K562 (cell line): ENCODE results near the gene WDR27. TPM values are rescaled to one million over a fixed set of nuclear protein-coding genes. Genes with fewer than 3 reads are reported as not detected.
A peak's percentile ranks its signal among the peaks of the same experiment; 100 is the strongest.

ENCODE experiments used
- ATAC-seq: fragments of 200-7000 bp; cut with Tn5 transposase; 3 replicates; pipeline ENCODE4 v1.9.1; 2020; ENCODE audit warnings: moderate library complexity
- BruUV-seq: library from RNA; stranded (reverse); fragments of 400-500 nt; replicated peaks from 2 replicates; lab custom pipeline; 2021; lab: Mats Ljungman, UMichigan
- CTCF ChIA-PET: fragments of 300-600 bp; formaldehyde crosslinking; extraction: SDS; loops from one replicate; lab custom pipeline; 2021; ENCODE audit warnings: low intra/inter-chr PET ratio; lab: Yijun Ruan, JAX
- POLR2A ChIA-PET: fragments of 300-600, 350-650 bp; sonication (Branson Sonifier 250); formaldehyde crosslinking; extraction: SDS; loops from one replicate; lab custom pipeline; 2021; ENCODE audit warnings: antibody characterized with exemption, inconsistent platforms; lab: Yijun Ruan, JAX
- DNase-seq, 4 experiments: peaks; one replicate each; pipeline versions ENCODE4 v3.0.0 to v3.0.0-alpha.2; 2011 to 2018; ENCODE audit warnings: low spot score in 3 of 4, mixed read lengths in 3 of 4; ENCODE audit errors: extremely low read depth in 1 of 4
- FAIRE-seq: peaks from 2 replicates; lab custom pipeline; 2011; peaks lifted over from hg19 to GRCh38; lab: Jason Lieb, UNC
- H2AFZ ChIP-seq: 2 replicates; pipeline ENCODE4 v1.6.0; 2011; ENCODE audit warnings: low read depth, low read length, control low read depth, inconsistent platforms
- H3K27ac ChIP-seq: fragments of 200-600 bp; 3 replicates; pipeline ENCODE4 v1.8.0; 2011; ENCODE audit warnings: low read depth, mild to moderate bottlenecking, control low read depth, inconsistent platforms, low read length, moderate library complexity, mixed read lengths; ENCODE audit errors: extremely low read depth
- H3K27me3 ChIP-seq, 2 experiments: fragments of 300-600 bp in 1 of 2; 2 replicates in 1 of 2; 3 replicates in 1 of 2; pipeline versions ENCODE4 v1.6.0 to v1.8.0; 2011; ENCODE audit warnings: inconsistent platforms in 2 of 2, low read length in 2 of 2, mild to moderate bottlenecking in 1 of 2, mixed read lengths in 1 of 2, moderate library complexity in 1 of 2; ENCODE audit not compliant: control insufficient read depth in 2 of 2, insufficient read depth in 2 of 2
- H3K36me3 ChIP-seq: fragments of 300-600 bp; 3 replicates; pipeline ENCODE4 v1.8.0; 2011; ENCODE audit warnings: mild to moderate bottlenecking, low read length, inconsistent platforms; ENCODE audit not compliant: control insufficient read depth, insufficient read depth
- H3K4me1 ChIP-seq, 2 experiments: fragments of 200-600 bp in 1 of 2; replicated peaks in 1 of 2; 2 replicates in 1 of 2; 3 replicates in 1 of 2; pipeline versions ENCODE4 v1.5.1 to v1.8.0; 2011; ENCODE audit warnings: inconsistent platforms in 2 of 2, low read length in 2 of 2, mild to moderate bottlenecking in 1 of 2, mixed read lengths in 1 of 2, moderate library complexity in 1 of 2; ENCODE audit not compliant: control insufficient read depth in 2 of 2, insufficient read depth in 2 of 2
- H3K4me2 ChIP-seq: 2 replicates; pipeline ENCODE4 v1.6.1; 2011; ENCODE audit warnings: low read length, control low read depth, inconsistent platforms, mixed read lengths; ENCODE audit not compliant: insufficient read depth
- H3K4me3 ChIP-seq: fragments of 200-600 bp; sonication (generic), shearing (Covaris generic); 2 replicates; pipeline ENCODE4 v1.5.1; 2016; ENCODE audit warnings: control low read depth, inconsistent platforms
- H3K79me2 ChIP-seq: fragments of 200-600 bp; 3 replicates; pipeline ENCODE4 v1.8.0; 2011; ENCODE audit warnings: low read length, inconsistent platforms; ENCODE audit not compliant: control insufficient read depth, insufficient read depth
- H3K9ac ChIP-seq, 2 experiments: 2 replicates each; pipeline versions ENCODE4 v1.6.0 to v1.6.1; 2011; ENCODE audit warnings: low read depth in 2 of 2, low read length in 2 of 2, control low read depth in 1 of 2, inconsistent platforms in 1 of 2, mild to moderate bottlenecking in 1 of 2, mixed read lengths in 1 of 2; ENCODE audit not compliant: insufficient read depth in 1 of 2
- H3K9me1 ChIP-seq: one replicate; pipeline ENCODE4 v1.6.0; 2011; ENCODE audit warnings: inconsistent platforms, mild to moderate bottlenecking, low read length, moderate library complexity; ENCODE audit not compliant: control insufficient read depth, insufficient read depth
- H3K9me3 ChIP-seq: replicated peaks from 2 replicates; pipeline ENCODE4 v1.5.1; 2011; ENCODE audit warnings: low read depth, low read length, inconsistent platforms; ENCODE audit not compliant: control insufficient read depth, insufficient read depth
- H4K20me1 ChIP-seq: replicated peaks from 2 replicates; pipeline ENCODE4 v1.6.1; 2011; ENCODE audit warnings: low read length, inconsistent platforms, mixed read lengths; ENCODE audit not compliant: control insufficient read depth, insufficient read depth
- C11orf30 ChIP-seq: fragments of 450-650 bp; IDR thresholded peaks from 2 replicates; pipeline ENCODE4 v1.6.1; 2016; ENCODE audit warnings: low read depth, mild to moderate bottlenecking
- CHCHD3 ChIP-seq: fragments of 250-450 bp; sonication (Bioruptor Pico); IDR thresholded peaks from 2 replicates; pipeline ENCODE4 v2.1.2; 2022; ENCODE audit warnings: mild to moderate bottlenecking
- FOXK2 ChIP-seq, 2 experiments: fragments of 450-650 bp; IDR thresholded peaks in 1 of 2; conservative IDR thresholded peaks in 1 of 2; 2 replicates each; pipeline ENCODE4 v1.6.1; 2016; ENCODE audit warnings: low read depth in 2 of 2, mild to moderate bottlenecking in 1 of 2
- KLF6 ChIP-seq: fragments of 250-450 bp; sonication (Bioruptor Pico); IDR thresholded peaks from 2 replicates; pipeline ENCODE4 v1.4.0; 2020; ENCODE audit warnings: mild to moderate bottlenecking, moderate library complexity, borderline replicate concordance
- POLR2H ChIP-seq: IDR thresholded peaks from 2 replicates; pipeline ENCODE4 v1.6.1; 2016; ENCODE audit warnings: missing genetic modification characterization, low read depth, mild to moderate bottlenecking, control low read depth, missing compliant biosample characterization, moderate library complexity
- REST ChIP-seq, 2 experiments: fragments of 450-650 bp; formaldehyde crosslinking in 1 of 2; IDR thresholded peaks; 2 replicates each; pipeline versions ENCODE4 v1.4.0 to v1.6.1; 2014 to 2020; ENCODE audit warnings: mild to moderate bottlenecking in 2 of 2, borderline replicate concordance in 1 of 2, low read depth in 1 of 2
- SUPT5H ChIP-seq: fragments of 450-650 bp; IDR thresholded peaks from 2 replicates; pipeline ENCODE4 v1.6.1; 2016
- THRB ChIP-seq: fragments of 450-650 bp; formaldehyde crosslinking; conservative IDR thresholded peaks from 2 replicates; pipeline ENCODE4 v1.4.0; 2022; ENCODE audit warnings: mild to moderate bottlenecking, missing genetic modification characterization
- TRIM28 ChIP-seq: fragments of 450-650 bp; IDR thresholded peaks from 2 replicates; pipeline ENCODE4 v1.6.1; 2017
- TSC22D4 ChIP-seq: fragments of 450-650 bp; IDR thresholded peaks from 2 replicates; pipeline ENCODE4 v1.6.1; 2016; ENCODE audit warnings: missing genetic modification characterization, missing biosample characterization, control low read depth
- ZNF165 ChIP-seq: fragments of 250-450 bp; sonication (Bioruptor Pico); IDR thresholded peaks from 2 replicates; pipeline ENCODE4 v1.4.0; 2020; ENCODE audit warnings: borderline replicate concordance
- ZNF184 ChIP-seq: sonication (generic); formaldehyde crosslinking; IDR thresholded peaks from 2 replicates; pipeline ENCODE4 v1.5.0; 2020; ENCODE audit warnings: missing genetic modification reagents
- ZNF316 ChIP-seq: fragments of 450-650 bp; IDR thresholded peaks from 2 replicates; pipeline ENCODE4 v1.6.1; 2016
- WGBS: fragments of 100-300 bp; shearing (Covaris generic); methylation state at CpG from one replicate; pipeline ENCODE4 v1.1.6; 2016; ENCODE audit warnings: low coverage, mixed read lengths; ENCODE audit not compliant: insufficient coverage; ENCODE audit errors: missing lambda C conversion rate; 5-methylcytosine and 5-hydroxymethylcytosine counted together
- in situ Hi-C: fragments of 300-500 bp; cut with MboI; formaldehyde crosslinking; loops from 4 replicates; pipeline ENCODE4 v1.15.0; 2018; ENCODE audit warnings: inconsistent platforms, mixed read lengths
- intact Hi-C: fragments of 100-400 bp; cut with micrococcal nuclease; formaldehyde crosslinking; loops from 2 replicates; pipeline ENCODE4 v1.14.2; 2022
- polyA plus RNA-seq, 8 experiments: library from polyadenylated mRNA; depleted of rRNA in 4 of 8; stranded (reverse) in 5 of 8; unstranded in 3 of 8; fragments of >200 nt; fragmentation: Nextera tagmentation in 2 of 8; fragmentation: Illumina TruSeq in 1 of 8; extraction: Ambion mirVana in 2 of 8; extraction: Trizol in 1 of 8; gene quantifications; 2 replicates each; pipeline versions ENCODE4 v1.2.1 to v1.2.3, GENCODE V29; 2011 to 2014; ENCODE audit warnings: inconsistent platforms in 1 of 8, missing spikeins in 1 of 8
- total RNA-seq, 7 experiments: library from RNA; depleted of rRNA in 6 of 7; stranded (reverse); fragments of >200 nt in 6 of 7; fragmentation: Illumina TruSeq in 2 of 7; extraction: Trizol in 2 of 7; gene quantifications; 2 replicates each; pipeline versions ENCODE4 v1.2.1 to v1.2.3, GENCODE V29; 2011 to 2021; ENCODE audit warnings: low replicate concordance in 1 of 7

Gene WDR27
- total and polyA plus RNA-seq, 9 of the 15 experiments (the other 6 are each of a cell fraction or from before 2014, with no cell fraction given), result 4.3 to 77.2 (median 22.7) TPM

GRCh38 chr6:169487579-169488436 is 214.0 kb downstream of the WDR27 start:
- no peak overlapping the region for H3K9ac ChIP-seq
- no peaks in the 10 kb centered on the region for H4K20me1 ChIP-seq
- no TSS peak for BruUV-seq
- in situ Hi-C loops, result no loop called here
- ATAC-seq (no peak), FAIRE-seq (no peak), DNase-seq (no peak)
- H3K27me3 ChIP-seq, result peaks cover 8 to 20% of the 10 kb centered on the region in 2 experiments
- H3K9me1 ChIP-seq, result no peaks in the 10 kb centered on the region
- ChIA-PET POLR2A (interaction anchor here (0.5 kb wide), 1 partner anchor 104 kb away, joined by 3 read pairs; no protein-coding TSS in a partner anchor), CTCF (no interaction called here)
- H2AFZ ChIP-seq, result no peak overlapping the region
- intact Hi-C loops, result loop anchor here (2.0 kb wide), 2 partner anchors 67 to 531 kb away; no protein-coding TSS in a partner anchor
- no peaks in the 10 kb centered on the region for H3K79me2 ChIP-seq
- H3K9me3 ChIP-seq, result no peaks in the 10 kb centered on the region
- H3K4me1 ChIP-seq, result no peaks in the 10 kb centered on the region
- H3K4me3 ChIP-seq, result no peak overlapping the region
- 7% methylated on average over 5 of the region's 5 CpGs for WGBS
- no peaks in the 10 kb centered on the region for H3K36me3 ChIP-seq
- no peak overlapping the region for H3K4me2 ChIP-seq
- no peak overlapping the region for H3K27ac ChIP-seq
- no peak for TF ChIP-seq TSC22D4 (tag)
- no peak for TF ChIP-seq SUPT5H
- no peak for TF ChIP-seq ZNF184 (CRISPR knock-in tag)
- TF ChIP-seq REST (IDR thresholded peaks at IDR 0.05; ENCODE audit: borderline replicate concordance), result 0 out of 2 replicates have a peak, but pooled peaks have one; percentile 8
- TF ChIP-seq REST (CRISPR knock-in tag; IDR thresholded peaks at IDR 0.05; ENCODE audit: low read depth), result no peak
- no peak for TF ChIP-seq THRB (CRISPR knock-in tag)
- TF ChIP-seq C11orf30, result peak; percentile 41
- no peak for TF ChIP-seq TRIM28
- TF ChIP-seq ZNF165 (CRISPR knock-in tag), result no peak
- no peak for TF ChIP-seq CHCHD3 (CRISPR knock-in tag)
- TF ChIP-seq POLR2H (tag), result no peak
- TF ChIP-seq KLF6 (CRISPR knock-in tag), result no peak
- peak; percentile 64; the same call in 1 of the 2 replicates for TF ChIP-seq ZNF316
- no peak for TF ChIP-seq FOXK2 (conservative IDR thresholded peaks at IDR 0.05 in 1 of 2, IDR thresholded peaks at IDR 0.05 in 1 of 2; ENCODE audit: low read depth in 2 of 2)
